H9 (cell line): ENCODE results near the gene OR5AC2. TPM values are rescaled to one million over a fixed set of nuclear protein-coding genes. Genes with fewer than 3 reads are reported as not detected.

Experiments
- DNase-seq: peaks from one replicate; pipeline ENCODE4 v3.0.0-alpha.2; 2017
- H2AFZ ChIP-seq: one replicate; pipeline ENCODE4 v1.6.1; 2013; ENCODE audit warnings: mild to moderate bottlenecking, low read length, control low read depth, moderate library complexity
- H2AK5ac ChIP-seq: 2 replicates; pipeline ENCODE4 v1.6.1; 2013; ENCODE audit warnings: low read length, control low read depth, mixed read lengths; ENCODE audit not compliant: insufficient read length
- H2BK120ac ChIP-seq: one replicate; pipeline ENCODE4 v1.6.1; 2013; ENCODE audit warnings: low read depth, mild to moderate bottlenecking, low read length, control low read depth, inconsistent platforms; ENCODE audit not compliant: poor library complexity, severe bottlenecking
- H2BK12ac ChIP-seq: 2 replicates; pipeline ENCODE4 v1.6.1; 2013; ENCODE audit warnings: low read length, control low read depth, mixed read lengths, low read depth; ENCODE audit not compliant: insufficient read length
- H2BK15ac ChIP-seq: 2 replicates; pipeline ENCODE4 v1.6.1; 2013; ENCODE audit warnings: low read depth, low read length, control low read depth
- H2BK20ac ChIP-seq: one replicate; pipeline ENCODE4 v1.6.1; 2013; ENCODE audit warnings: low read depth, mild to moderate bottlenecking, low read length, control low read depth, inconsistent platforms; ENCODE audit not compliant: poor library complexity, severe bottlenecking
- H2BK5ac ChIP-seq: 2 replicates; pipeline ENCODE4 v1.6.1; 2013; ENCODE audit warnings: low read length, control low read depth, mixed read lengths; ENCODE audit not compliant: insufficient read length
- H3K14ac ChIP-seq: 2 replicates; pipeline ENCODE4 v1.6.1; 2013; ENCODE audit warnings: low read length, control low read depth; ENCODE audit not compliant: insufficient read depth
- H3K18ac ChIP-seq: 2 replicates; pipeline ENCODE4 v1.6.1; 2013; ENCODE audit warnings: low read depth, mild to moderate bottlenecking, mixed read lengths, low read length, control low read depth; ENCODE audit not compliant: insufficient read length
- H3K23ac ChIP-seq: 2 replicates; pipeline ENCODE4 v1.6.1; 2013; ENCODE audit warnings: low read length, control low read depth, mixed read lengths, low read depth; ENCODE audit not compliant: insufficient read length
- H3K23me2 ChIP-seq: 2 replicates; pipeline ENCODE4 v1.6.1; 2013; ENCODE audit warnings: low read depth, mild to moderate bottlenecking, mixed read lengths, low read length, control low read depth; ENCODE audit not compliant: insufficient read length, poor library complexity, severe bottlenecking
- H3K27ac ChIP-seq: 2 replicates; pipeline ENCODE4 v1.5.1; 2013; ENCODE audit warnings: low read length, control low read depth, mixed read lengths, low read depth; ENCODE audit not compliant: insufficient read length
- H3K27me3 ChIP-seq: 2 replicates; pipeline ENCODE4 v1.6.1; 2013; ENCODE audit warnings: low read length, control low read depth, inconsistent platforms; ENCODE audit not compliant: insufficient read depth
- H3K4ac ChIP-seq: 2 replicates; pipeline ENCODE4 v1.6.1; 2013; ENCODE audit warnings: low read depth, mild to moderate bottlenecking, control low read depth, inconsistent platforms, low read length, moderate library complexity
- H3K4me1 ChIP-seq: 2 replicates; pipeline ENCODE4 v1.6.1; 2013; ENCODE audit warnings: low read length, control low read depth, inconsistent platforms; ENCODE audit not compliant: insufficient read depth
- H3K4me2 ChIP-seq: 2 replicates; pipeline ENCODE4 v1.6.1; 2013; ENCODE audit warnings: low read length, control low read depth, mixed read lengths; ENCODE audit not compliant: insufficient read length, insufficient read depth
- H3K56ac ChIP-seq: 2 replicates; pipeline ENCODE4 v1.6.1; 2013; ENCODE audit warnings: low read depth, mild to moderate bottlenecking, mixed read lengths, low read length, control low read depth; ENCODE audit not compliant: insufficient read length
- H3K79me1 ChIP-seq: 2 replicates; pipeline ENCODE4 v1.6.1; 2013; ENCODE audit warnings: low read depth, mild to moderate bottlenecking, moderate library complexity, low read length, control low read depth, inconsistent platforms; ENCODE audit not compliant: insufficient read depth, poor library complexity, severe bottlenecking
- H3K79me2 ChIP-seq: 2 replicates; pipeline ENCODE4 v1.6.1; 2013; ENCODE audit warnings: low read length, control low read depth, inconsistent platforms; ENCODE audit not compliant: insufficient read depth
- H3K9ac ChIP-seq: 2 replicates; pipeline ENCODE4 v1.6.1; 2013; ENCODE audit warnings: low read length, control low read depth, mixed read lengths; ENCODE audit not compliant: insufficient read length; ENCODE audit errors: extremely low read depth
- H3K9me3 ChIP-seq: one replicate; pipeline ENCODE4 v1.6.1; 2013; ENCODE audit warnings: low read depth, low read length, inconsistent platforms; ENCODE audit not compliant: control insufficient read depth
- H3T11ph ChIP-seq: one replicate; pipeline ENCODE4 v1.6.1; 2013; ENCODE audit warnings: mild to moderate bottlenecking, low read length, control low read depth, inconsistent platforms
- H4K20me1 ChIP-seq: one replicate; pipeline ENCODE4 v1.6.1; 2013; ENCODE audit not compliant: control insufficient read depth, insufficient read length, insufficient read depth
- H4K5ac ChIP-seq: 2 replicates; pipeline ENCODE4 v1.6.1; 2013; ENCODE audit warnings: low read depth, mild to moderate bottlenecking, mixed read lengths, low read length, control low read depth; ENCODE audit not compliant: insufficient read length
- H4K8ac ChIP-seq: replicated peaks from 2 replicates; pipeline ENCODE4 v1.6.1; 2013; ENCODE audit warnings: low read length, control low read depth, mixed read lengths, low read depth; ENCODE audit not compliant: insufficient read length
- H4K91ac ChIP-seq: 2 replicates; pipeline ENCODE4 v1.6.1; 2013; ENCODE audit warnings: low read depth, mild to moderate bottlenecking, moderate library complexity, mixed read lengths, low read length, control low read depth; ENCODE audit not compliant: insufficient read length
- H3K27ac Mint-ChIP-seq, 3 experiments: 2 replicates in 2 of 3; 3 replicates in 1 of 3; pipeline ENCODE4 v1.8.0; 2020 to 2021; ENCODE audit warnings: mixed read lengths in 3 of 3, mild to moderate bottlenecking in 1 of 3, moderate library complexity in 1 of 3
- H3K27me3 Mint-ChIP-seq: 2 replicates; pipeline ENCODE4 v1.8.0; 2021; ENCODE audit warnings: low read depth, mild to moderate bottlenecking, moderate library complexity, mixed read lengths
- H3K36me3 Mint-ChIP-seq, 3 experiments: 2 replicates in 2 of 3; 3 replicates in 1 of 3; pipeline ENCODE4 v1.8.0; 2020 to 2021; ENCODE audit warnings: low read depth in 3 of 3, mixed read lengths in 3 of 3; ENCODE audit not compliant: insufficient read depth in 1 of 3
- H3K4me1 Mint-ChIP-seq, 2 experiments: 2 replicates each; pipeline ENCODE4 v1.8.0; 2020; ENCODE audit warnings: mixed read lengths in 2 of 2
- H3K4me3 Mint-ChIP-seq, 2 experiments: 2 replicates in 1 of 2; 3 replicates in 1 of 2; pipeline ENCODE4 v1.8.0; 2020 to 2021; ENCODE audit warnings: mild to moderate bottlenecking in 2 of 2, mixed read lengths in 2 of 2, moderate library complexity in 1 of 2
- H3K9me3 Mint-ChIP-seq, 2 experiments: 2 replicates in 1 of 2; 3 replicates in 1 of 2; pipeline ENCODE4 v1.8.0; 2020; ENCODE audit warnings: mild to moderate bottlenecking in 2 of 2, mixed read lengths in 2 of 2, moderate library complexity in 1 of 2
- CTCF ChIP-seq: fragments of 200-600 bp; sonication (generic); conservative IDR thresholded peaks from 3 replicates; pipeline ENCODE4 v1.8.0; 2021; ENCODE audit warnings: antibody characterized with exemption, mild to moderate bottlenecking
- WGBS: extraction: QIAGEN DNeasy Blood & Tissue Kit; methylation state at CpG from one replicate; pipeline ENCODE4 v1.1.7; 2013; ENCODE audit warnings: missing lambda C conversion rate, low lambda C conversion rate, mixed read lengths; ENCODE audit not compliant: insufficient read length; ENCODE audit errors: extremely low coverage; 5-methylcytosine and 5-hydroxymethylcytosine counted together
- total RNA-seq: library from RNA; stranded (reverse); gene quantifications from 2 replicates; pipeline ENCODE4 v1.2.1, GENCODE V29; 2021

Gene OR5AC2
- total RNA-seq, 1 experiment from 2014 or later: not detected

- Mint-ChIP-seq H3K4me3 (no peak overlapping the region), H3K27ac (no peak overlapping the region), H3K4me1 (peaks cover 5 to 11% of the 10 kb centered on the region in 2 experiments), H3K9me3 (no peaks in the 10 kb centered on the region), H3K36me3 (no peaks in the 10 kb centered on the region), H3K27me3 (no peaks in the 10 kb centered on the region)
- H3K79me2 ChIP-seq: no peaks in the 10 kb centered on the region
- no peak overlapping the region for H2BK15ac ChIP-seq
- no peaks in the 10 kb centered on the region for H3K23me2 ChIP-seq
- H3K27me3 ChIP-seq: no peaks in the 10 kb centered on the region
- H4K5ac ChIP-seq: no peak overlapping the region
- H2BK12ac ChIP-seq: no peak overlapping the region
- no peak overlapping the region for H3K56ac ChIP-seq
- TF ChIP-seq CTCF: no peak
- no peaks in the 10 kb centered on the region for H3K79me1 ChIP-seq
- no peak overlapping the region for H2BK20ac ChIP-seq
- no peak overlapping the region for H3T11ph ChIP-seq
- H2BK5ac ChIP-seq: no peak overlapping the region
- H3K14ac ChIP-seq: no peak overlapping the region
- no peak for DNase-seq
- H3K4me1 ChIP-seq: no peaks in the 10 kb centered on the region
- H3K4ac ChIP-seq: no peak overlapping the region
- H2AFZ ChIP-seq: no peak overlapping the region
- H3K9me3 ChIP-seq: no peaks in the 10 kb centered on the region
- no peak overlapping the region for H3K23ac ChIP-seq
- H4K91ac ChIP-seq: no peak overlapping the region
- no peak overlapping the region for H2AK5ac ChIP-seq
- WGBS: no CpG with 5 or more reads among the region's 1 CpG
- no peak overlapping the region for H3K27ac ChIP-seq
- H3K4me2 ChIP-seq: no peak overlapping the region
- no peak overlapping the region for H3K18ac ChIP-seq
- no peak overlapping the region for H3K9ac ChIP-seq
- H4K8ac ChIP-seq: no peak overlapping the region
- H2BK120ac ChIP-seq: no peak overlapping the region
- no peaks in the 10 kb centered on the region for H4K20me1 ChIP-seq
Measured at GRCh38 chr3:98057631-98058030, 29.3 kb upstream of the OR5AC2 start.
